Measurements from ENCODE around the gene DOCK4.
"Not testable (repeated sequence)": the region's sequence is repeated elsewhere in the genome, so short reads cannot be mapped to it uniquely, and the experiment has no call there.

The DOCK4 gene

GRCh38 chr7:112206238-112206990 is at the start of gene DOCK4, which contains the start of gene ZNF277:
DOCK4 (minus strand) TSS chr7:112206399; CDS start chr7:112206138, 261 bp downstream.
ZNF277 (plus strand) TSS chr7:112206695; CDS start chr7:112206717, 22 bp downstream.
- Histone ChIP-seq H3K4me3 (ENCODE audit: low read depth in 1 of 2, low read length in 2 of 2) (peak within 1 kb of the TSS; percentile 94 to 99), H3K4me1 (ENCODE audit: control insufficient read depth in 1 of 2, insufficient read depth in 2 of 2, low read length in 2 of 2) (peaks cover 0 to 13% of the 10 kb centered on the region in 2 donors), H3K27ac (ENCODE audit: low read length) (peak within 1 kb of the TSS; percentile 87), H3K9me3 (ENCODE audit: control insufficient read depth in 1 of 2, low read length in 2 of 2) (no peaks in the 10 kb centered on the region), H3K27me3 (ENCODE audit: low read depth, low read length) (no peaks in the 10 kb centered on the region), H3K36me3 (ENCODE audit: control insufficient read depth in 1 of 2, insufficient read depth in 2 of 2, low read length in 2 of 2) (no peaks in the 10 kb centered on the region)

- Histone ChIP-seq H3K9me3 (ENCODE audit: control insufficient read depth in 1 of 2, low read length in 2 of 2) (no peaks in the 10 kb centered on the region), H3K4me1 (ENCODE audit: control insufficient read depth in 1 of 2, insufficient read depth in 2 of 2, low read length in 2 of 2) (no peaks in the 10 kb centered on the region), H3K4me3 (ENCODE audit: low read depth in 1 of 2, low read length in 2 of 2) (no peak overlapping the region), H3K36me3 (ENCODE audit: control insufficient read depth in 1 of 2, insufficient read depth in 2 of 2, low read length in 2 of 2) (no peaks in the 10 kb centered on the region), H3K27ac (ENCODE audit: low read length) (no peak overlapping the region), H3K27me3 (ENCODE audit: low read depth, low read length) (no peaks in the 10 kb centered on the region)
Observed at GRCh38 chr7:112255388-112255720, 49.2 kb upstream of the DOCK4 start.

DNA sequence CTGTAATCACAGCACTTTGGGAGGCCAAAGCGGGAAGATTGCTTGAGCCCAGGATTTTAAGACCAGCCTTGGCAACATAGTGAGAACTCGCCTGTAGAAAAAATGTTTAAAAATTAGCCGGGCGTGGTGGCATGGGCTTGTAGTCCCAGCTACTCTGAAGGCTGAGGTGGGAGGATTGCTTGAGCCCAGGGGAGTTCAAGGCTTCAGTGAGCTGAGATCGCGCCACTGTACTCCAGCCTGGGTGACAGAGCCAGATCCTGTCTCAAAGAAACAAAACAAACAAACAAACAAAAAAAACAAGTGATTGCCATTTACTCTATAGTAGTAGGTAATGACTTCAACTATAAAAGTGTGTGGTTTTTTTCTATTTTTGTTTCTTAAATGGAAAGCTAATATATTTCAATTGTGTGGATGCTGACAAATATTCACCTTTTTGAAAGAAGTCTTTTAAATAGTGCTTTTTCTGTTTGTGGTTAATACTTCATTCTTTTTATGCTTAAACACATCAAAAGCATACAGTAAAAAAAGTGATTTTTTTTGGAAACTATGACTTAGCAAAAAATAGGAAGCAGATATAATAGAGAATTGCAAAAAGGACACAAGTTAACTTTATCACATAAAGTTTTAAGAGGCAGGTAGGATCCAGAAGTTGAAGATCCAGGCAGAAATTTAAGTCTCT is 48.6 kb upstream of the DOCK4 start:
- H3K27ac ChIP-seq (ENCODE audit: low read length), result no peak overlapping the region
- no peaks in the 10 kb centered on the region for H3K9me3 ChIP-seq (ENCODE audit: control insufficient read depth in 1 of 2, low read length in 2 of 2)
- H3K36me3 ChIP-seq (ENCODE audit: control insufficient read depth in 1 of 2, insufficient read depth in 2 of 2, low read length in 2 of 2), result no peaks in the 10 kb centered on the region

GRCh38 chr7:112254156-112254555 is 48.0 kb upstream of the DOCK4 start:
- Histone ChIP-seq H3K4me1 (ENCODE audit: control insufficient read depth in 1 of 2, insufficient read depth in 2 of 2, low read length in 2 of 2) (no peaks in the 10 kb centered on the region), H3K4me3 (ENCODE audit: low read depth in 1 of 2, low read length in 2 of 2) (no peak overlapping the region), H3K9me3 (ENCODE audit: control insufficient read depth in 1 of 2, low read length in 2 of 2) (no peaks in the 10 kb centered on the region), H3K27me3 (ENCODE audit: low read depth, low read length) (no peaks in the 10 kb centered on the region), H3K36me3 (ENCODE audit: control insufficient read depth in 1 of 2, insufficient read depth in 2 of 2, low read length in 2 of 2) (no peaks in the 10 kb centered on the region), H3K27ac (ENCODE audit: low read length) (no peak overlapping the region)

More for the DNA sequence above, 48.6 kb upstream of the DOCK4 start:
- Histone ChIP-seq H3K4me1 (ENCODE audit: control insufficient read depth in 1 of 2, insufficient read depth in 2 of 2, low read length in 2 of 2) (no peaks in the 10 kb centered on the region), H3K27me3 (ENCODE audit: low read depth, low read length) (no peaks in the 10 kb centered on the region), H3K4me3 (ENCODE audit: low read depth in 1 of 2, low read length in 2 of 2) (no peak overlapping the region)

DNA sequence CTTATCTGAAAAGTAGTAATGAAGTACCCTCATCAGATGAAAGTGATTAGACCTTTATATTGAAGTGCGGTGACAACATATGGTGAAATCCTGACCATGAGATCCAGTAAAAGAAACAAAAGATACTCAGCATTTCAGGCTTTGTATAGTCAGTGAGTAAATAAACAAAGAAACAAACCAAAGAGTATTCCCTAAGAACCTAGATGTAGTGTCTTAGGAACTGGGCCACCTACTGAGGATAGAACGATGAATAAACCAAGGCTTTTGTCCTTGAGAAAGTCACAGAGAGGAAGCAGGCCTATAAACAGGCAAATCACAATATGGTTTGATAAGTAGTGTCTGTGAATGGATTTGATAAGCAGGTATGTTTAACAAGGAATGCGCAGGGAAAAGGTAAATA is 46.5 kb upstream of the DOCK4 start:
- Histone ChIP-seq H3K27me3 (ENCODE audit: low read depth, low read length) (no peaks in the 10 kb centered on the region), H3K4me3 (ENCODE audit: low read depth in 1 of 2, low read length in 2 of 2) (no peak overlapping the region), H3K27ac (ENCODE audit: low read length) (no peak overlapping the region), H3K36me3 (ENCODE audit: control insufficient read depth in 1 of 2, insufficient read depth in 2 of 2, low read length in 2 of 2) (no peaks in the 10 kb centered on the region), H3K4me1 (ENCODE audit: control insufficient read depth in 1 of 2, insufficient read depth in 2 of 2, low read length in 2 of 2) (no peaks in the 10 kb centered on the region), H3K9me3 (ENCODE audit: control insufficient read depth in 1 of 2, low read length in 2 of 2) (no peaks in the 10 kb centered on the region)

DNA sequence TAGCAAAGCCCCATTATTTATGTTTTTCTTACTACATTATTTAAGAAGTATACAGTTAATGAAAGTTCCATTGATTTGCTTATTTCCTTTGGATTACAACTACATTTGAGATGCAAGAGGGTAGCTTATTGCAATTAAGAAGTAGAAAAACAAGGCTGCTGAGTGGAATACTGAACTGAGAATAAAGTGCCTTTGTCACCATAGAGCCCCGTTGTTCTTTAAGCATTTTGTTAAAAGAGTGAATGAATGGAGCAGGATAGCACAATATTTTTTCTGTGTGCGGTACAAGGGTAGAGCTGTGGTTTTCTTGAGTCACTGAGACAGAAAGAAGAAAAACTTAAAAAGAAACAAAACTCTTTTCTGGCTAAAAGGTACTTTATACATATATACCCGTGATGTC is 45.9 kb upstream of the DOCK4 start:
- H3K9me3 ChIP-seq (ENCODE audit: control insufficient read depth in 1 of 2, low read length in 2 of 2), result no peaks in the 10 kb centered on the region
- H3K27me3 ChIP-seq (ENCODE audit: low read depth, low read length), result no peaks in the 10 kb centered on the region
- no peak overlapping the region for H3K27ac ChIP-seq (ENCODE audit: low read length)
- no peaks in the 10 kb centered on the region for H3K36me3 ChIP-seq (ENCODE audit: control insufficient read depth in 1 of 2, insufficient read depth in 2 of 2, low read length in 2 of 2)
- no peak overlapping the region for H3K4me3 ChIP-seq (ENCODE audit: low read depth in 1 of 2, low read length in 2 of 2)
- H3K4me1 ChIP-seq (ENCODE audit: control insufficient read depth in 1 of 2, insufficient read depth in 2 of 2, low read length in 2 of 2), result no peaks in the 10 kb centered on the region

- H3K36me3 ChIP-seq (ENCODE audit: control insufficient read depth in 1 of 2, insufficient read depth in 2 of 2, low read length in 2 of 2); H3K4me3 ChIP-seq (ENCODE audit: low read depth in 1 of 2, low read length in 2 of 2): not testable (repeated sequence)
Observed at GRCh38 chr7:112249967-112250366, 43.8 kb upstream of the DOCK4 start.

GRCh38 chr7:112248598-112248997 is 42.4 kb upstream of the DOCK4 start:
- Histone ChIP-seq H3K27me3 (ENCODE audit: low read depth, low read length) (no peaks in the 10 kb centered on the region), H3K4me3 (ENCODE audit: low read depth in 1 of 2, low read length in 2 of 2) (no peak overlapping the region), H3K9me3 (ENCODE audit: control insufficient read depth in 1 of 2, low read length in 2 of 2) (no peaks in the 10 kb centered on the region), H3K4me1 (ENCODE audit: control insufficient read depth in 1 of 2, insufficient read depth in 2 of 2, low read length in 2 of 2) (no peaks in the 10 kb centered on the region), H3K27ac (ENCODE audit: low read length) (no peak overlapping the region), H3K36me3 (ENCODE audit: control insufficient read depth in 1 of 2, insufficient read depth in 2 of 2, low read length in 2 of 2) (no peaks in the 10 kb centered on the region)

More at GRCh38 chr7:112249967-112250366, 43.8 kb upstream of the DOCK4 start:
- not testable (repeated sequence) for H3K27ac ChIP-seq (ENCODE audit: low read length); H3K4me1 ChIP-seq (ENCODE audit: control insufficient read depth in 1 of 2, insufficient read depth in 2 of 2, low read length in 2 of 2); H3K9me3 ChIP-seq (ENCODE audit: control insufficient read depth in 1 of 2, low read length in 2 of 2); H3K27me3 ChIP-seq (ENCODE audit: low read depth, low read length)

- H3K4me3 ChIP-seq (ENCODE audit: low read depth in 1 of 2, low read length in 2 of 2), result no peak overlapping the region
Observed at GRCh38 chr7:112238852-112239610, 32.8 kb upstream of the DOCK4 start.

DNA sequence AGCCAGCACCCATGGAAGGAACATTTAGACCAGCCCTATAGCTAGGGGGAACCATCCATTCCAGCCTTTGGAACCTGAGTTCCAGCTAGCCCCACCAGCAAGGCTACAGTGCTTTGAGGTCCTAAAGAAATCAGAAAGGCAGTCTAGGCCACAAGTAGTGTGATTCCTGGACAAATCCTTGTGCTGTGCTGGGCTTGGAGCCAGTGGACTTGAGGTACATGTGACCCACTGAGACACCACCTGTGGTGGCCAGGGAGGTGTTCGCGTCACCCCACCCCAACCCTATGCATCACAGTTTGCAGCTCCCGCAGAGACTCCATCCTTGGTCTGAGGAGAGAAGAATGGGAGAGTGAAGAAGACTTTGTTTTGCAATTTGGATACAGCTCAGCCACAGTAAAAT is 32.1 kb upstream of the DOCK4 start:
- H3K27ac ChIP-seq (ENCODE audit: low read length), result no peak overlapping the region
- no peaks in the 10 kb centered on the region for H3K9me3 ChIP-seq (ENCODE audit: control insufficient read depth in 1 of 2, low read length in 2 of 2)
- H3K27me3 ChIP-seq (ENCODE audit: low read depth, low read length), result no peaks in the 10 kb centered on the region
- H3K36me3 ChIP-seq (ENCODE audit: control insufficient read depth in 1 of 2, insufficient read depth in 2 of 2, low read length in 2 of 2), result no peaks in the 10 kb centered on the region
- H3K4me1 ChIP-seq (ENCODE audit: control insufficient read depth in 1 of 2, insufficient read depth in 2 of 2, low read length in 2 of 2), result no peaks in the 10 kb centered on the region
- H3K4me3 ChIP-seq (ENCODE audit: low read depth in 1 of 2, low read length in 2 of 2), result no peak overlapping the region

More at GRCh38 chr7:112238852-112239610, 32.8 kb upstream of the DOCK4 start:
- no peaks in the 10 kb centered on the region for H3K36me3 ChIP-seq (ENCODE audit: control insufficient read depth in 1 of 2, insufficient read depth in 2 of 2, low read length in 2 of 2)
- no peaks in the 10 kb centered on the region for H3K4me1 ChIP-seq (ENCODE audit: control insufficient read depth in 1 of 2, insufficient read depth in 2 of 2, low read length in 2 of 2)
- H3K9me3 ChIP-seq (ENCODE audit: control insufficient read depth in 1 of 2, low read length in 2 of 2), result no peaks in the 10 kb centered on the region
- no peak overlapping the region for H3K27ac ChIP-seq (ENCODE audit: low read length)
- H3K27me3 ChIP-seq (ENCODE audit: low read depth, low read length), result no peaks in the 10 kb centered on the region

GRCh38 chr7:112236597-112236996 is 30.4 kb upstream of the DOCK4 start:
- Histone ChIP-seq H3K27ac (ENCODE audit: low read length) (no peak overlapping the region), H3K4me3 (ENCODE audit: low read depth in 1 of 2, low read length in 2 of 2) (no peak overlapping the region), H3K4me1 (ENCODE audit: control insufficient read depth in 1 of 2, insufficient read depth in 2 of 2, low read length in 2 of 2) (no peaks in the 10 kb centered on the region), H3K27me3 (ENCODE audit: low read depth, low read length) (no peaks in the 10 kb centered on the region), H3K36me3 (ENCODE audit: control insufficient read depth in 1 of 2, insufficient read depth in 2 of 2, low read length in 2 of 2) (no peaks in the 10 kb centered on the region), H3K9me3 (ENCODE audit: control insufficient read depth in 1 of 2, low read length in 2 of 2) (no peaks in the 10 kb centered on the region)

Data from muscle layer of duodenum (tissue), 2 donors.